ENCODE data around the gene BAZ2B.

DNA sequence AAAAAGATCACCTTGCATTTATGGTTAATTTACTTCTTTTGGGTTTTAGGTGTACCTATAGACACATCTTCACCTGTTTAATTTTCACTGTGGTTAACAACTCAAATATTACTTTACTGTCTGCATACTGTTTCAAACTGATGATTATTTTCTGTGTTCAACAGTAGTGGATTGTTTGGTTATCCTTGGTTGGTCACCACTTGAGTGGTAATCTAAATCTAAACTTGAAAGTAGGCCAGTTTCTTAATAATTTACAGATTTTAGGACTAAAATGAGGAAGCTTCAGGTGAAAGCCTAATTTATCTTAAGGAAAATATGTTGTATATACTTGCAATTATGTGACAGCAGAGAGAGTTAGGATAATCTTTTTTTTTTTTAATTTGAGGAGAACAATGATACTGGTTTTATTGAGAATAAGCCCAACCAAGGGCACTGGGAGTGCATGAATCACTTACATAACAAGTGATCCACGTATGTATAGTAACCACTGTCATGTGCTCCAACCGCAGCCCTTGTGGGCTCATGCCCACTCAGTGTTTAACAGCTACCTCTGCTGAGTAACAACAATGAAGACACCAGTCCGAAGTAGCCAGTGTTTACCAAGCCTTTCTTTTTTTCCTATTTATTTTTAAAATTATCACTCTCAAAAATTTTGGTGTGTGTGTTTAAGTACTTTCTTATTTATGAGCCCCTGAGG is 298.8 kb downstream of the BAZ2B start:
- TF ChIP-seq EP300 (IDR thresholded peaks at IDR 0.05) (no peak), POLR2A (IDR thresholded peaks at IDR 0.05; ENCODE audit: low read length) (no peak), RNF2 (IDR thresholded peaks at IDR 0.05; ENCODE audit: borderline replicate concordance, low read depth) (no peak), TFCP2L1 (CRISPR knock-in tag; IDR thresholded peaks at IDR 0.05) (no peak), RAD21 (conservative IDR thresholded peaks at IDR 0.05 in 1 of 2, IDR thresholded peaks at IDR 0.05 in 1 of 2) (no peak), MYC (IDR thresholded peaks at IDR 0.05; ENCODE audit: borderline replicate concordance, low read length) (no peak), EHF (CRISPR knock-in tag; IDR thresholded peaks at IDR 0.05) (no peak), SMC3 (IDR thresholded peaks at IDR 0.05) (no peak), NPAS2 (CRISPR knock-in tag; IDR thresholded peaks at IDR 0.05; ENCODE audit: borderline replicate concordance) (no peak), CEBPB (IDR thresholded peaks at IDR 0.05) (no peak)
- TF ChIP-seq, protein P1, sequence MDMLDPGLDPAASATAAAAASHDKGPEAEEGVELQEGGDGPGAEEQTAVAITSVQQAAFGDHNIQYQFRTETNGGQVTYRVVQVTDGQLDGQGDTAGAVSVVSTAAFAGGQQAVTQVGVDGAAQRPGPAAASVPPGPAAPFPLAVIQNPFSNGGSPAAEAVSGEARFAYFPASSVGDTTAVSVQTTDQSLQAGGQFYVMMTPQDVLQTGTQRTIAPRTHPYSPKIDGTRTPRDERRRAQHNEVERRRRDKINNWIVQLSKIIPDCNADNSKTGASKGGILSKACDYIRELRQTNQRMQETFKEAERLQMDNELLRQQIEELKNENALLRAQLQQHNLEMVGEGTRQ (IDR thresholded peaks at IDR 0.05), result no peak
- TF ChIP-seq, protein P2, sequence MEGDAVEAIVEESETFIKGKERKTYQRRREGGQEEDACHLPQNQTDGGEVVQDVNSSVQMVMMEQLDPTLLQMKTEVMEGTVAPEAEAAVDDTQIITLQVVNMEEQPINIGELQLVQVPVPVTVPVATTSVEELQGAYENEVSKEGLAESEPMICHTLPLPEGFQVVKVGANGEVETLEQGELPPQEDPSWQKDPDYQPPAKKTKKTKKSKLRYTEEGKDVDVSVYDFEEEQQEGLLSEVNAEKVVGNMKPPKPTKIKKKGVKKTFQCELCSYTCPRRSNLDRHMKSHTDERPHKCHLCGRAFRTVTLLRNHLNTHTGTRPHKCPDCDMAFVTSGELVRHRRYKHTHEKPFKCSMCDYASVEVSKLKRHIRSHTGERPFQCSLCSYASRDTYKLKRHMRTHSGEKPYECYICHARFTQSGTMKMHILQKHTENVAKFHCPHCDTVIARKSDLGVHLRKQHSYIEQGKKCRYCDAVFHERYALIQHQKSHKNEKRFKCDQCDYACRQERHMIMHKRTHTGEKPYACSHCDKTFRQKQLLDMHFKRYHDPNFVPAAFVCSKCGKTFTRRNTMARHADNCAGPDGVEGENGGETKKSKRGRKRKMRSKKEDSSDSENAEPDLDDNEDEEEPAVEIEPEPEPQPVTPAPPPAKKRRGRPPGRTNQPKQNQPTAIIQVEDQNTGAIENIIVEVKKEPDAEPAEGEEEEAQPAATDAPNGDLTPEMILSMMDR (IDR thresholded peaks at IDR 0.05), result no peak
- TF ChIP-seq, protein P3, sequence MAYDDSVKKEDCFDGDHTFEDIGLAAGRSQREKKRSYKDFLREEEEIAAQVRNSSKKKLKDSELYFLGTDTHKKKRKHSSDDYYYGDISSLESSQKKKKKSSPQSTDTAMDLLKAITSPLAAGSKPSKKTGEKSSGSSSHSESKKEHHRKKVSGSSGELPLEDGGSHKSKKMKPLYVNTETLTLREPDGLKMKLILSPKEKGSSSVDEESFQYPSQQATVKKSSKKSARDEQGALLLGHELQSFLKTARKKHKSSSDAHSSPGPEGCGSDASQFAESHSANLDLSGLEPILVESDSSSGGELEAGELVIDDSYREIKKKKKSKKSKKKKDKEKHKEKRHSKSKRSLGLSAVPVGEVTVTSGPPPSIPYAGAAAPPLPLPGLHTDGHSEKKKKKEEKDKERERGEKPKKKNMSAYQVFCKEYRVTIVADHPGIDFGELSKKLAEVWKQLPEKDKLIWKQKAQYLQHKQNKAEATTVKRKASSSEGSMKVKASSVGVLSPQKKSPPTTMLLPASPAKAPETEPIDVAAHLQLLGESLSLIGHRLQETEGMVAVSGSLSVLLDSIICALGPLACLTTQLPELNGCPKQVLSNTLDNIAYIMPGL (CRISPR knock-in tag; IDR thresholded peaks at IDR 0.05; ENCODE audit: borderline replicate concordance), result no peak

Data from A549 (cell line).